Panc1 (cell line): Measurements from ENCODE around the gene CIPC. TPM values are rescaled to one million over a fixed set of nuclear protein-coding genes. Genes with fewer than 3 reads are reported as not detected.

ENCODE experiments used
- ATAC-seq: fragments of 200-7000 bp; cut with Tn5 transposase; 2 replicates; pipeline ENCODE4 v1.9.1; 2020; ENCODE audit warnings: mild to moderate bottlenecking, moderate library complexity
- BruUV-seq: library from RNA; stranded (reverse); fragments of 400-500 nt; replicated peaks from 2 replicates; lab custom pipeline; 2021; lab: Mats Ljungman, UMichigan
- CTCF ChIA-PET: fragments of 300-600 bp; sonication (Branson Sonifier 250); formaldehyde crosslinking; loops from one replicate; lab custom pipeline; 2022; ENCODE audit warnings: antibody characterized with exemption; lab: Charles Lee
- POLR2A ChIA-PET: fragments of 300-600 bp; sonication (Branson Sonifier 250); formaldehyde crosslinking; loops from one replicate; lab custom pipeline; 2022; ENCODE audit warnings: antibody characterized with exemption; lab: Charles Lee
- DNase-seq: peaks from one replicate; pipeline ENCODE4 v3.0.0-alpha.2; 2010; ENCODE audit warnings: low read depth, low spot score
- H3K27ac ChIP-seq: 2 replicates; pipeline ENCODE4 v1.5.1; 2011; ENCODE audit warnings: mild to moderate bottlenecking, low read length, inconsistent platforms
- H3K27me3 ChIP-seq: fragments of 200-500 bp; sonication (Bioruptor generic); 2 replicates; pipeline ENCODE4 v1.6.0; 2014; ENCODE audit warnings: low read length, inconsistent platforms; ENCODE audit not compliant: control insufficient read depth, insufficient read depth
- H3K36me3 ChIP-seq: fragments of 200-500 bp; sonication (Bioruptor generic); 2 replicates; pipeline ENCODE4 v1.5.1; 2014; ENCODE audit warnings: inconsistent platforms, mild to moderate bottlenecking, low read length, moderate library complexity; ENCODE audit not compliant: control insufficient read depth, insufficient read depth
- H3K4me1 ChIP-seq: 2 replicates; pipeline ENCODE4 v1.5.1; 2011; ENCODE audit warnings: inconsistent platforms, mild to moderate bottlenecking, low read length, moderate library complexity; ENCODE audit not compliant: control insufficient read depth, insufficient read depth
- H3K4me3 ChIP-seq, 2 experiments: 2 replicates each; pipeline ENCODE4 v1.5.1; 2011 to 2012; ENCODE audit warnings: low read depth in 2 of 2, low read length in 2 of 2, mild to moderate bottlenecking in 2 of 2, inconsistent platforms in 1 of 2, moderate library complexity in 1 of 2
- H3K9me3 ChIP-seq: fragments of 200-500 bp; sonication (Bioruptor generic); 2 replicates; pipeline ENCODE4 v1.5.1; 2014; ENCODE audit warnings: low read depth, mild to moderate bottlenecking, inconsistent platforms, low read length, moderate library complexity; ENCODE audit not compliant: control insufficient read depth, insufficient read depth
- POLR2AphosphoS5 ChIP-seq: IDR thresholded peaks from 2 replicates; pipeline ENCODE4 v1.6.1; 2012; ENCODE audit warnings: mild to moderate bottlenecking, low read depth, low read length, moderate library complexity
- SIN3A ChIP-seq: IDR thresholded peaks from 2 replicates; pipeline ENCODE4 v1.6.1; 2012; ENCODE audit warnings: low read depth, mild to moderate bottlenecking, low read length, moderate library complexity, borderline replicate concordance; ENCODE audit not compliant: insufficient read depth
- TCF7L2 ChIP-seq: IDR thresholded peaks from 2 replicates; pipeline ENCODE4 v1.6.1; 2011; ENCODE audit warnings: mild to moderate bottlenecking, low read depth, low read length, inconsistent platforms
- in situ Hi-C: cut with HindIII; loops from 2 replicates; pipeline ENCODE4 v1.10.0; 2016; ENCODE audit warnings: low sequenced_read_pairs, low pct_unique_long_range_greater_than_20kb
- intact Hi-C: fragments of 100-400 bp; cut with micrococcal nuclease; formaldehyde crosslinking; loops from one replicate; pipeline ENCODE4 v1.10.0; 2022; ENCODE audit not compliant: unreplicated experiment
- total RNA-seq: library from RNA; stranded (reverse); gene quantifications from one replicate; pipeline ENCODE4 v1.2.1, GENCODE V29; 2021; ENCODE audit not compliant: unreplicated experiment
- TF ChIP-seq, protein P1 (sequence below), 2 experiments: IDR thresholded peaks; 2 replicates each; pipeline ENCODE4 v1.6.1; 2011 to 2012; ENCODE audit warnings: low read depth in 2 of 2, control low read depth in 1 of 2, low read length in 1 of 2, mild to moderate bottlenecking in 1 of 2, moderate library complexity in 1 of 2; ENCODE audit not compliant: insufficient read depth in 1 of 2
- TF ChIP-seq, protein P2 (sequence below): fragments of 450-650 bp; IDR thresholded peaks from 2 replicates; pipeline ENCODE4 v1.5.1; 2017; ENCODE audit warnings: mild to moderate bottlenecking

CIPC gene
- total RNA-seq, 1 experiment from 2014 or later, result 20.3 TPM

DNA sequence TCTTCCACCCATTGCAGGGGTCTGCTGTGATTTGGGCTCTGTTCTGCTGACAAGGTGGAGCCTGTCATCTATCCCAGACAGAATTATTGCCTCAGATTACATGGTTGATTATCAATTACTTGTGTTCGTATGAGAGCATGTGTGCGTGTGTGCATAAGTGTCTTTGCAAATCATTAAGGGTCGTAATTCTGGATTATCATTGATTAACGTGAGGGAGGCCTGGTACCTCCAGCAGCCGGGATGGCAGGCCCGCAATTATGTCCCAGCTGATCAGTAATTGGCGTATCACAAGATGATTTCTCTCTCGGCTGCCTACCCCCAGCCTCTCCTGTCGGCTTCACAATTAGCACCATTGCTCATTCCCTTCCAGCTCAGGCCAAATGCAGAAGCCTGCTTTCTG is 39.9 kb upstream of the CIPC start:
- no peaks in the 10 kb centered on the region for H3K27me3 ChIP-seq
- H3K36me3 ChIP-seq, result no peaks in the 10 kb centered on the region
- BruUV-seq, result no TSS peak
- H3K4me3 ChIP-seq, result no peak overlapping the region
- CTCF ChIA-PET, result no interaction called here
- no peak for TF ChIP-seq TCF7L2
- no peak for TF ChIP-seq SIN3A
- TF ChIP-seq, protein P1, sequence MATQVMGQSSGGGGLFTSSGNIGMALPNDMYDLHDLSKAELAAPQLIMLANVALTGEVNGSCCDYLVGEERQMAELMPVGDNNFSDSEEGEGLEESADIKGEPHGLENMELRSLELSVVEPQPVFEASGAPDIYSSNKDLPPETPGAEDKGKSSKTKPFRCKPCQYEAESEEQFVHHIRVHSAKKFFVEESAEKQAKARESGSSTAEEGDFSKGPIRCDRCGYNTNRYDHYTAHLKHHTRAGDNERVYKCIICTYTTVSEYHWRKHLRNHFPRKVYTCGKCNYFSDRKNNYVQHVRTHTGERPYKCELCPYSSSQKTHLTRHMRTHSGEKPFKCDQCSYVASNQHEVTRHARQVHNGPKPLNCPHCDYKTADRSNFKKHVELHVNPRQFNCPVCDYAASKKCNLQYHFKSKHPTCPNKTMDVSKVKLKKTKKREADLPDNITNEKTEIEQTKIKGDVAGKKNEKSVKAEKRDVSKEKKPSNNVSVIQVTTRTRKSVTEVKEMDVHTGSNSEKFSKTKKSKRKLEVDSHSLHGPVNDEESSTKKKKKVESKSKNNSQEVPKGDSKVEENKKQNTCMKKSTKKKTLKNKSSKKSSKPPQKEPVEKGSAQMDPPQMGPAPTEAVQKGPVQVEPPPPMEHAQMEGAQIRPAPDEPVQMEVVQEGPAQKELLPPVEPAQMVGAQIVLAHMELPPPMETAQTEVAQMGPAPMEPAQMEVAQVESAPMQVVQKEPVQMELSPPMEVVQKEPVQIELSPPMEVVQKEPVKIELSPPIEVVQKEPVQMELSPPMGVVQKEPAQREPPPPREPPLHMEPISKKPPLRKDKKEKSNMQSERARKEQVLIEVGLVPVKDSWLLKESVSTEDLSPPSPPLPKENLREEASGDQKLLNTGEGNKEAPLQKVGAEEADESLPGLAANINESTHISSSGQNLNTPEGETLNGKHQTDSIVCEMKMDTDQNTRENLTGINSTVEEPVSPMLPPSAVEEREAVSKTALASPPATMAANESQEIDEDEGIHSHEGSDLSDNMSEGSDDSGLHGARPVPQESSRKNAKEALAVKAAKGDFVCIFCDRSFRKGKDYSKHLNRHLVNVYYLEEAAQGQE (IDR thresholded peaks at IDR 0.05; ENCODE audit: insufficient read depth in 1 of 2, low read depth in 2 of 2, low read length in 1 of 2), result no peak
- TF ChIP-seq, protein P2, sequence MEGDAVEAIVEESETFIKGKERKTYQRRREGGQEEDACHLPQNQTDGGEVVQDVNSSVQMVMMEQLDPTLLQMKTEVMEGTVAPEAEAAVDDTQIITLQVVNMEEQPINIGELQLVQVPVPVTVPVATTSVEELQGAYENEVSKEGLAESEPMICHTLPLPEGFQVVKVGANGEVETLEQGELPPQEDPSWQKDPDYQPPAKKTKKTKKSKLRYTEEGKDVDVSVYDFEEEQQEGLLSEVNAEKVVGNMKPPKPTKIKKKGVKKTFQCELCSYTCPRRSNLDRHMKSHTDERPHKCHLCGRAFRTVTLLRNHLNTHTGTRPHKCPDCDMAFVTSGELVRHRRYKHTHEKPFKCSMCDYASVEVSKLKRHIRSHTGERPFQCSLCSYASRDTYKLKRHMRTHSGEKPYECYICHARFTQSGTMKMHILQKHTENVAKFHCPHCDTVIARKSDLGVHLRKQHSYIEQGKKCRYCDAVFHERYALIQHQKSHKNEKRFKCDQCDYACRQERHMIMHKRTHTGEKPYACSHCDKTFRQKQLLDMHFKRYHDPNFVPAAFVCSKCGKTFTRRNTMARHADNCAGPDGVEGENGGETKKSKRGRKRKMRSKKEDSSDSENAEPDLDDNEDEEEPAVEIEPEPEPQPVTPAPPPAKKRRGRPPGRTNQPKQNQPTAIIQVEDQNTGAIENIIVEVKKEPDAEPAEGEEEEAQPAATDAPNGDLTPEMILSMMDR, result no peak
- no peak for TF ChIP-seq POLR2AphosphoS5
- intact Hi-C loops, result no loop called here
- ATAC-seq (no peak), DNase-seq (no peak)
- H3K4me1 ChIP-seq, result peaks cover 8% of the 10 kb centered on the region
- peak overlapping the region; percentile 79; the same call in 1 of the 2 replicates for H3K27ac ChIP-seq
- in situ Hi-C loops, result no loop called here
- POLR2A ChIA-PET, result no interaction called here
- no peaks in the 10 kb centered on the region; the same call in 1 of the 2 replicates for H3K9me3 ChIP-seq

DNA sequence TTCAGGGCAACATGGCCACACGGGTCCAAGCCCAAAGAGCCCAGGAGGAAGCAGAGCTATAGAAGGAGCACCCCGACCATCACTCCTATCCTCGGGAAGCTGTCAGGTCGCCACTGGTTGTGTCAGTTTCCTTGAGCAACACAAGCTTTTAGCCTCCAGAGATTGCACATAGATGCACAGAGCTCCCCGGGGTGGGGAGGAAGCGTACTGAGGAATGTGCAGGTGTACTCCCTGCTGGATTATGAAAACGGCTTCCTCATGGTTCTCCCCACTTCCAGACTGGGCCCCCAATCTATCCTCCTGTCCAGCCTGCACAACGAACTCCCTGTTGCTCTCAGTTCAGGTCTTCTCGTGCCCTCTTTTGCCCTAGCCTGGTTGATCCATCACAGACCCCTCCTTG is 39.3 kb upstream of the CIPC start:
- Histone ChIP-seq H3K9me3 (no peaks in the 10 kb centered on the region; the same call in 1 of the 2 replicates), H3K27me3 (no peaks in the 10 kb centered on the region), H3K27ac (peak overlapping the region; percentile 79), H3K4me1 (peaks cover 8% of the 10 kb centered on the region), H3K36me3 (no peaks in the 10 kb centered on the region), H3K4me3 (no peak overlapping the region)
- ATAC-seq (no peak), DNase-seq (no peak)
- CTCF ChIA-PET, result no interaction called here
- intact Hi-C loops (no loop called here), in situ Hi-C loops (no loop called here)
- POLR2A ChIA-PET, result no interaction called here
- BruUV-seq, result no TSS peak
- TF ChIP-seq, protein P2, result no peak
- TF ChIP-seq TCF7L2, result no peak
- TF ChIP-seq, protein P1 (IDR thresholded peaks at IDR 0.05; ENCODE audit: insufficient read depth in 1 of 2, low read depth in 2 of 2, low read length in 1 of 2), result no peak
